ENCODE results near the gene SMO.
"Not testable (repeated sequence)": the region's sequence is repeated elsewhere in the genome, so short reads cannot be mapped to it uniquely, and the experiment has no call there.

SMO gene

GRCh38 chr7:129169686-129170440, 18.6 kb upstream of the SMO start:
- DNase-seq, result no peak

- DNase-seq, result no peak
These were observed 17.9 kb upstream of the SMO start for GRCh38 chr7:129170441-129171021.

GRCh38 chr7:129173861-129174260, 14.6 kb upstream of the SMO start:
- DNase-seq, result not testable (repeated sequence)

- no peak for DNase-seq
These were observed 11.3 kb upstream of the SMO start for GRCh38 chr7:129176916-129177710.

DNA sequence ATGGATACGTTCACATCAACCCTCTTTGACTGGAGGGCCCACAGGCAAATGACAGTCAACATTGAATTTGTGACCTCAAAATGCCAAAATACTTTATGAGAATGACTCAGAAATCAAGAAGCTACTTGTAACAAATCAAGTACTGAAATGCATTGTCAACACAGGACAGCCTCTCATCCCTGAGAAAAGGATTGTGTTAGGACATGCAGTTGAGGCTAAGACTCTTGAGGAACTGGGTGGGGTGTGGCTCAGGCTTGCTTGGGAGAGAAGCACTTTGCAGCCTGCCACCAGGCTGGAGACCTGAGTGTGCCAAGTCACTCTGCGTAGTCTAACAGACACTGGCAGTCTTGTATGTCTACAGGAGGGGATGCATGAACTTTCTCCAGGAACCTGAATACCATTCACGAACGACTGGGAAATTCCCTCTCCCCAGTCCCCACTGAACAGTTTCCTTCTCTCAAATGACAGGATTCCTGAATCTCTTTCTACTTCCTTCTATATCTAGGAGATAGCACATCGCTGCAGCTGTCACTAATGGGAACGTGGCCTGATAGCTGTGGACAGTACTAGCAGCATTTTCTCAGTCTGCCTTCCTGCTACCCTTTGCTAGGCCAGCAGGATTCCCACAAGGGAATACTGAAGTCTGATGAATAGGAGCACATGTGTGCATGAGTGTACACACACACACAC, 3.3 kb upstream of the SMO start:
- no peak for DNase-seq

DNA sequence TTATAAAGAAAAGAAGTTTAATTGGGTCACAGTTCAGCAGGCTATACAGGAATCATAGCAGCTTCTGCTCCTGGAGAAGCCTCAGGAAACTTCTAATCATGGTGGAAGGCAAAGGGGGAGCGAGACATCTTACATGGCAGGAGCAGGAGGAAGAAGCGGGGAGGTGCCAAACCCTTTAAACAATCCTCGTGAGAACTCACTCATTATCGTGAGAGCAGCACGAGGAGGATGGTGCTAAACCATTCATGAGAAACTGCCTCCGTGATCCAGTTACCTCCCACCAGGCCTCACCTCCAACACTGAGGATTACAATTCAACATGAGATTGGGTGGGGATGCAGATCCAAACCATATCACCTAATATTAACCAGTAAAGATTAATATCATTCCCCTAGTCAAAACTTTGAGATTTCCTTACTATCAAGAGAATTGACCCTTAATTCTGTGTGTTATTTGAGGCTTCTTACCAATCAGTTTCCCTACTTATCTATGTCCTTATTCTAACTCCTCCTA, 1.6 kb upstream of the SMO start:
- DNase-seq, result no peak

DNA sequence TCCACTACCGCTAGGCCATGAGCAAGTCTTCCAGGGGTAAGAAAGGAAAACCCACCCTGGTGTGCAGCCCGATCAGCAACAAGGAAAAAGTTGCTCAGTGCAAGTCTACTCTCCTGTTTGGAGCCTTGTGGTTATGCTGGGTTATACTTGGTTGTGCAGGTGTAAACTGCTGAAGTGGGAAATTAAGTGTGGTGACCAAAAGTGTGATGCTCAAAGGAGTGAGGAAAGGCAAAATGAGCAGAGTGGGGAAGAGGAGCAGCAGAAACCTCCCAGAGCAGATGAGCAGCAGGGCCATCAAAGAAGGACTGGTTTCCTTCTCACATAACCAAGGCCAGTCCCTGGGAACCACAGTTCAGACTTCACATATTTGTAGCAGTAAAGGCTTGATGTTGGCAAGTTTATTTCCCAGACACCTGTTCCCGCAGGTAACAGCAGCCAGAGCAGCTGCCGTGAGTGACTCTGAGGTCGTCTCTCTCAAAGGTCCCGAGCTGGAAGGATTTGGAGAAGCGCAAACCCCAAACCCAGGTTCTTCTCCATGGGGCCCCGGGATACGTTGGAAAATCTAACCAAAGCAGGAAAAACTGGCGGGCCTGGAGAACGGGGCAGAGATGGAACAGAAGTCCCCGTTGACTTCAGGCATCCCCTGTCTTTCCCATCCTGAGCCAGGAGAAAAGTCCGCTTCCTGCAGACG, 607 bp upstream of the SMO start:
- no peak for DNase-seq

- DNase-seq, result no peak
These were observed 643 bp downstream of the SMO start for GRCh38 chr7:129188892-129189660.

DNA sequence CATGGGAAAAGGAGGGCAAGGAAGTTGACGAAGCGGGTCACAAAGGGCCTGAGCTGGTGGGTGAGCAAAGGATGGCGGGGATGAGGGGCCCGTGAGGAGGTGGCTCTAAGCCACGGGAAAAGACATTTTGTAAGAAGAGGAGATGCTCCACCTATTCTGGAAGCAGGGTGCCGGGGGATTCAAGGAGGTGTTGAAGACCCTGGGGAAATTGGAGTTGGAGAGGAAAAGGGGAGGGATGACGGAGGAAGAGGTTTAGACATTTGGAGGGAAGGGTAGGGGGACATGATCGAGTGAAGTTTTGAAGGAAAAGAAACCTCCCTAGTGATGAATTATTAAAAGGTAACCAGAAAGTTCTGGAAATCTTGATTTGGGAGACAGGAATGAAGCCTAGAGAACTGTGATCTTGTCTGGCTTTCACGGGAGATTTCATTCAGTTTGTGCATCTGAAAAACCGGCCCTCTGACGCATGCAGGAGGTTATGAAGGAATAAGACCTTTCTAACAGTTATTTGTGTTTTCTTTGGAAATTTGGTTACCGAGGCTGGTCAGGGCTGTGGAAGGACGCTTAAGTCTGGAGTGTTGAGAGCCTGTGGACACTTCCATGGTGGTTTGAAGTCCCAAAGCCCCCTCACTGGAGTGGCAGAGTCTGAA, 1.4 kb downstream of the SMO start:
- no peak for DNase-seq

DNA sequence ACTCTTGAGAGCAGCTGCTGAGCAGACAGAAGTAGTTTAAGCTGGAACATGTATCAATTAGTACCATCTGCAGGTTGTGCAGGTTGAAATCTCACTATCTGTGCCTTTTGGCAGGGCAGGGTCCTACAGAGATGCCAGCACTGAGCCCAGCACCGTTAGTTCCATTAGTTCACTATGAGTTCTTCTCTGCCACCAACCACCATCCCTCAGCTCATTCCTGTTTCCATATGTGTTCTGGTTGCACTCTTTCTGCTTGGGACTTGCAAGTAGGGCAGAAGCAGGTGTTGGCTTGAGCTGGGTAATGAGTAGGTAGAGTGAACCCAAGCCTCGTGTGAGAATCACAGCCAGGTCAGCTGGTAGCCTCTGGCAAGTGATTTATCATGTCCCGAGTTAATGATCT, 2.8 kb downstream of the SMO start:
- no peak for DNase-seq

GRCh38 chr7:129193892-129194291, 5.5 kb downstream of the SMO start:
- no peak for DNase-seq

DNA sequence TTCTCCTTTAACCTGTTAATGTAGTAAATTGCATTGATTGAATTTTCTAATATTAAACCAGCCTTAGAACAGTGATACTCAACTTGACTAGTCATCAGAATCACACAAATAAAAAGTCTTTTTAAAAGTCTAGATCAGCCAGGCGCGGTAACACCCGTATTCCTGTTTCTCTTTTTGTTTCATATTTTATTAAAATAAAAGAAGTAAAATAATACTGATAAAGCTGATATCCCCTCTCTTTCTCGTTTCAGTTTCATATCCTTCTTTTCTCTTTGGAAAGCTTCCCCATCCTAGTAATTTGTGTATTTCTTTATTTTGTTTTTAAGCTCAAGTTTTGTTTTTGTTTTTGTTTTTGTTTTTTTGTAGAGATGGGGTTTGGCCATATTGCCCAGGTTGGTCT, 9.3 kb downstream of the SMO start:
- no peak for DNase-seq

- no peak for DNase-seq
These were observed 11.0 kb downstream of the SMO start for GRCh38 chr7:129199406-129199805.

DNA sequence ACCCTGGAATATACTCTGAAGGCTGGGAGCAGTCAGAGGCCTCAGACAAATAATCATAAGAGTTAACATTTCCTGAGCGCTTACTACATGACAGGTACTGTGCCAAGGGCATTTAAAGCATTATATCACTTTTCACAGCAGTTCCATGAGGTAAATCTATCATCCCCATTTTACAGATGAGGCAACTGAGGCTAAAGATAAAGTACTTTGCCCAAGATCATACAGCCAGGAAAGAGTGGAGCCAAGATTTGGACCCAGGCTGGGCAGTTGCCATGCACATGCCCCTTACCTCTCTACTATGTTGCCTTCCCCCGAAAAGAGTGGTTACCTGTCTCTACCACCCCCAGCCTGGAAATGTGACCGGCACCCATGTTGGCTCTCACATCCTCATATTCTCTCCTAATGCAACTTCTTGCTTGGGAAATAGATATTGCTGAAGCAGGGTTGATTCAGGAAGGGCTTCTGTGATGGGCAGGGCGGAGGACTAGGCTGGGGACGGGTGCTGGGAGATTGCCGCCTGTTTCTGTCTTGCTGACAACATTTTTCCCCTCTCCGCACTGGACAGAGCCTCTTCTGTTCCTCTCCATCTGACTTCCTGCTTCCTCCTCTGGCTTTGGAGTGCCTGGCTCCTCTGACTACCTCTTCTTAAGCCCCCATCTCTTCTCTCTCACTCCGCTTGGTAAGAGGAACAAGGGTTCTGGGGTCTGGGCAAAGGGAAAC, 13.8 kb downstream of the SMO start:
- DNase-seq, result no peak

GRCh38 chr7:129203050-129203741, 14.8 kb downstream of the SMO start:
- DNase-seq, result no peak

DNA sequence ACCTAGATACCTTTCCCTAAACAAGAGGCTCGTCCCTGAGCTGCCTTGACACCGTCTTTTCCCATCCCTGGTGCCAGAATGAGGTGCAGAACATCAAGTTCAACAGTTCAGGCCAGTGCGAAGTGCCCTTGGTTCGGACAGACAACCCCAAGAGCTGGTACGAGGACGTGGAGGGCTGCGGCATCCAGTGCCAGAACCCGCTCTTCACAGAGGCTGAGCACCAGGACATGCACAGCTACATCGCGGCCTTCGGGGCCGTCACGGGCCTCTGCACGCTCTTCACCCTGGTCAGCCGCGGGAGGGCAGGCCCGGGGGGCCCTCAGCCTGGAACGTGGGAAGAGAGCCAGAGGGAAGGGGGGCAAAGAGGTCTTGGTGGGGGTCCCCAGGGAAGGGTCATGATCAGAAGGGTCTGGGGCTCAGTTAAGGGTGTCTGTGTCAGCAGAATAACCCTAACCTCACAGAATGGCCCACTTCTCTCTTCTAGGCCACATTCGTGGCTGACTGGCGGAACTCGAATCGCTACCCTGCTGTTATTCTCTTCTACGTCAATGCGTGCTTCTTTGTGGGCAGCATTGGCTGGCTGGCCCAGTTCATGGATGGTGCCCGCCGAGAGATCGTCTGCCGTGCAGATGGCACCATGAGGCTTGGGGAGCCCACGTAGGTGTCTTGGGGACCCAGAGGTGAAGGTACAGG, 16.8 kb downstream of the SMO start:
- no peak for DNase-seq

DNA sequence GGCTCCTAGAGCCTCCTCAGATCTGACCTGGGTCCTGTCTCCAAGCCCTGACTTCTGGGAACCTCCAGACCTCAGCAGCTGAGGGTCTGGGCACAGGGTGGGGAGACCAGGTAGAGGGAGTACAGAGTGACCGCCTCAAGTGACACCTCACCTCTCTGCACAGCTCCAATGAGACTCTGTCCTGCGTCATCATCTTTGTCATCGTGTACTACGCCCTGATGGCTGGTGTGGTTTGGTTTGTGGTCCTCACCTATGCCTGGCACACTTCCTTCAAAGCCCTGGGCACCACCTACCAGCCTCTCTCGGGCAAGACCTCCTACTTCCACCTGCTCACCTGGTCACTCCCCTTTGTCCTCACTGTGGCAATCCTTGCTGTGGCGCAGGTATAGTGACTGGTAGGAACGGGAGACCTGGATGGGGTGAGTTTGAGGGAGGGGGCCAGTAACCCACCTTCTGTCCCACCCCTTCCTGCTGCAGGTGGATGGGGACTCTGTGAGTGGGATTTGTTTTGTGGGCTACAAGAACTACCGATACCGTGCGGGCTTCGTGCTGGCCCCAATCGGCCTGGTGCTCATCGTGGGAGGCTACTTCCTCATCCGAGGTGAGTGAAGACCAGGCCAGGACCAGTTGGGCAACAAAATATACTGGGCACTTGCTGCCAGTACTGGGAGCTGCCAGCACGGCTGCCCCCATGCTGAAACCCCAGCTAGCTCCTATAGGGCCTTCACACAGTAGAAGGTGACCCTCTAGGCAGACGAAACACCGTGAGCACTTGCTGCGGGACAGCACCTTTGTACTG, 17.8 kb downstream of the SMO start:
- no peak for DNase-seq

DNA sequence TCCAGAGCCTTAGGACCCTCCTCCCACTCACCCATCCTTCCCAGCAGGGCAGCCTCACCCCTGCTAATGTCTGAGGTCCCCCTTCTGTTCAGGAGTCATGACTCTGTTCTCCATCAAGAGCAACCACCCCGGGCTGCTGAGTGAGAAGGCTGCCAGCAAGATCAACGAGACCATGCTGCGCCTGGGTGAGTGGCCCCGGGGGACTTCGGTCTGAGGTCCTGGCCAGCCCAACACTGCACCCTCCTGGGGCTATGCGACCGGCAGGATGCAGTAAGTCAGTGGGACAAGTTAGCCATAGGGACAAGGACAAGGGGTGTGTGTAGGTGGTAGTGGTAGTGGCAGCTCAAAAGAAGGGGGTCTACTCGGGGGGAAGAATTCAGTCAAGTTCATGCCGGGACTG, 20.2 kb downstream of the SMO start:
- no peak for DNase-seq
